H1 (cell line): ENCODE data around the gene PLSCR5. TPM values are rescaled to one million over a fixed set of nuclear protein-coding genes. Genes with fewer than 3 reads are reported as not detected.

Experiments
- CTCF ChIA-PET: fragments of 300-600 bp; sonication (Branson Sonifier 250); formaldehyde crosslinking; loops from one replicate; lab custom pipeline; 2021; ENCODE audit not compliant: partially characterized antibody; lab: Charles Lee
- POLR2A ChIA-PET: fragments of 300-600 bp; sonication (Branson Sonifier 250); formaldehyde crosslinking; loops from one replicate; lab custom pipeline; 2021; ENCODE audit warnings: inconsistent platforms; ENCODE audit not compliant: partially characterized antibody; lab: Charles Lee
- DNase-seq, 2 experiments: peaks; one replicate each; pipeline versions ENCODE4 v3.0.0 to v3.0.0-alpha.2; 2010 to 2022; ENCODE audit warnings: low spot score in 2 of 2, low read depth in 1 of 2, mixed read lengths in 1 of 2
- FAIRE-seq: peaks from 2 replicates; lab custom pipeline; 2011; peaks lifted over from hg19 to GRCh38; lab: Jason Lieb, UNC
- H2AFZ ChIP-seq: 2 replicates; pipeline ENCODE4 v1.8.1; 2012; ENCODE audit warnings: low read length, inconsistent platforms
- H2AK5ac ChIP-seq: 2 replicates; pipeline ENCODE4 v1.6.1; 2013; ENCODE audit warnings: low read depth, low read length
- H2BK120ac ChIP-seq: replicated peaks from 2 replicates; pipeline ENCODE3; 2013; ENCODE audit warnings: low read depth, low read length, inconsistent platforms
- H2BK12ac ChIP-seq: 2 replicates; pipeline ENCODE4 v1.6.1; 2013; ENCODE audit warnings: low read depth, low read length
- H2BK15ac ChIP-seq: 2 replicates; pipeline ENCODE4 v1.6.1; 2013; ENCODE audit warnings: low read length
- H2BK20ac ChIP-seq: 2 replicates; pipeline ENCODE4 v1.6.1; 2013; ENCODE audit warnings: low read length
- H2BK5ac ChIP-seq: 2 replicates; pipeline ENCODE4 v1.6.1; 2013; ENCODE audit warnings: low read depth, low read length
- H3K14ac ChIP-seq: 2 replicates; pipeline ENCODE4 v1.6.1; 2013; ENCODE audit warnings: inconsistent platforms; ENCODE audit not compliant: insufficient read length
- H3K18ac ChIP-seq: 2 replicates; pipeline ENCODE4 v1.6.1; 2013; ENCODE audit warnings: low read length; ENCODE audit errors: extremely low read depth
- H3K23ac ChIP-seq: 2 replicates; pipeline ENCODE4 v1.6.1; 2013; ENCODE audit warnings: inconsistent platforms; ENCODE audit not compliant: insufficient read length
- H3K23me2 ChIP-seq: 2 replicates; pipeline ENCODE4 v1.6.1; 2013; ENCODE audit warnings: low read depth, low read length
- H3K27ac ChIP-seq: 2 replicates; pipeline ENCODE4 v1.6.1; 2011; ENCODE audit warnings: low read depth, low read length, inconsistent platforms
- H3K27me3 ChIP-seq, 4 experiments: replicated peaks in 1 of 4; 1 replicate in 1 of 4; 2 replicates in 3 of 4; pipeline versions ENCODE4 v1.6.1 to v1.8.1; 2011 to 2013; ENCODE audit warnings: low read length in 3 of 4, mild to moderate bottlenecking in 3 of 4, inconsistent platforms in 2 of 4, mixed read lengths in 2 of 4, moderate library complexity in 1 of 4; ENCODE audit not compliant: control insufficient read depth in 3 of 4, insufficient read depth in 3 of 4; ENCODE audit errors: extremely low read depth in 1 of 4
- H3K36me3 ChIP-seq, 4 experiments: 2 replicates each; pipeline versions ENCODE4 v1.6.1 to v1.8.1; 2011 to 2013; ENCODE audit warnings: mild to moderate bottlenecking in 4 of 4, low read length in 3 of 4, moderate library complexity in 2 of 4, control low read depth in 1 of 4, inconsistent platforms in 1 of 4; ENCODE audit not compliant: insufficient read depth in 4 of 4, control insufficient read depth in 2 of 4
- H3K4ac ChIP-seq: replicated peaks from 2 replicates; pipeline ENCODE3; 2013; ENCODE audit warnings: low read length, low read depth, mixed read lengths, inconsistent platforms; ENCODE audit not compliant: insufficient read length
- H3K4me1 ChIP-seq, 4 experiments: replicated peaks in 1 of 4; 1 replicate in 1 of 4; 2 replicates in 3 of 4; pipeline versions ENCODE4 v1.6.1 to v1.8.1; 2011 to 2013; ENCODE audit warnings: low read length in 3 of 4, inconsistent platforms in 2 of 4, mixed read lengths in 1 of 4; ENCODE audit not compliant: insufficient read depth in 4 of 4, control insufficient read depth in 3 of 4
- H3K4me2 ChIP-seq, 2 experiments: 2 replicates each; pipeline versions ENCODE4 v1.6.1 to v1.8.1; 2011 to 2013; ENCODE audit warnings: low read depth in 2 of 2, low read length in 2 of 2, control low read depth in 1 of 2, inconsistent platforms in 1 of 2, mild to moderate bottlenecking in 1 of 2; ENCODE audit not compliant: insufficient read depth in 1 of 2
- H3K4me3 ChIP-seq, 4 experiments: fragments of 200-600, 300-600 bp in 1 of 4; sonication (generic), shearing (Covaris generic), sonication (Bioruptor Twin) in 1 of 4; 2 replicates each; pipeline versions ENCODE4 v1.5.1 to v1.8.1; 2011 to 2016; ENCODE audit warnings: low read length in 4 of 4, low read depth in 3 of 4, control low read depth in 2 of 4, inconsistent platforms in 2 of 4, mild to moderate bottlenecking in 2 of 4, mixed read lengths in 1 of 4, moderate library complexity in 1 of 4; ENCODE audit not compliant: insufficient read depth in 2 of 4; ENCODE audit errors: extremely low read depth in 1 of 4
- H3K56ac ChIP-seq: replicated peaks from 2 replicates; pipeline ENCODE3; 2013; ENCODE audit warnings: low read depth, mild to moderate bottlenecking, mixed read lengths, low read length, inconsistent platforms; ENCODE audit not compliant: insufficient read length
- H3K79me1 ChIP-seq: 2 replicates; pipeline ENCODE4 v1.6.1; 2013; ENCODE audit warnings: low read depth, low read length, control low read depth
- H3K79me2 ChIP-seq, 2 experiments: 2 replicates each; pipeline versions ENCODE4 v1.6.1 to v1.8.1; 2012 to 2013; ENCODE audit warnings: low read length in 2 of 2, mild to moderate bottlenecking in 2 of 2, inconsistent platforms in 1 of 2; ENCODE audit not compliant: insufficient read depth in 2 of 2, control insufficient read depth in 1 of 2
- H3K9ac ChIP-seq, 4 experiments: replicated peaks in 1 of 4; 1 replicate in 1 of 4; 2 replicates in 3 of 4; pipeline versions ENCODE4 v1.6.1 to v1.8.1; 2011 to 2013; ENCODE audit warnings: low read depth in 3 of 4, low read length in 3 of 4, control low read depth in 2 of 4, mild to moderate bottlenecking in 2 of 4, moderate library complexity in 2 of 4, inconsistent platforms in 1 of 4; ENCODE audit errors: extremely low read depth in 1 of 4
- H3K9me3 ChIP-seq, 2 experiments: 2 replicates each; pipeline versions ENCODE4 v1.6.1 to v1.8.1; 2012 to 2013; ENCODE audit warnings: mild to moderate bottlenecking in 2 of 2, moderate library complexity in 2 of 2, control low read depth in 1 of 2, inconsistent platforms in 1 of 2, low read depth in 1 of 2, low read length in 1 of 2, mixed read lengths in 1 of 2; ENCODE audit not compliant: insufficient read depth in 2 of 2
- H4K20me1 ChIP-seq, 2 experiments: replicated peaks in 1 of 2; 2 replicates each; pipeline versions ENCODE3 to v1.8.1; 2011 to 2013; ENCODE audit warnings: inconsistent platforms in 2 of 2, low read length in 2 of 2, mild to moderate bottlenecking in 1 of 2; ENCODE audit not compliant: insufficient read depth in 2 of 2, control insufficient read depth in 1 of 2
- H4K5ac ChIP-seq: 2 replicates; pipeline ENCODE4 v1.6.1; 2013; ENCODE audit warnings: low read length, low read depth, mixed read lengths, inconsistent platforms; ENCODE audit not compliant: insufficient read length
- H4K8ac ChIP-seq: 2 replicates; pipeline ENCODE4 v1.8.0; 2013; ENCODE audit warnings: mild to moderate bottlenecking, moderate library complexity, low read length, inconsistent platforms; ENCODE audit not compliant: insufficient read depth; ENCODE audit errors: extremely low read depth
- H4K91ac ChIP-seq: replicated peaks from 2 replicates; pipeline ENCODE3; 2013; ENCODE audit warnings: low read length, mixed read lengths, inconsistent platforms; ENCODE audit not compliant: insufficient read length
- BACH1 ChIP-seq: IDR thresholded peaks from 2 replicates; pipeline ENCODE4 v1.6.1; 2012; ENCODE audit warnings: low read length, improper control_type of control experiment
- BRCA1 ChIP-seq: IDR thresholded peaks from 2 replicates; pipeline ENCODE4 v1.6.1; 2012; ENCODE audit warnings: low read depth, low read length, improper control_type of control experiment
- CBX5 ChIP-seq: fragments of 300-800, 300-1000 bp; sonication (generic); IDR thresholded peaks from 2 replicates; pipeline ENCODE4 v1.7.1; 2016; ENCODE audit warnings: antibody characterized with exemption, low read length, low read depth
- CEBPB ChIP-seq: IDR thresholded peaks from 2 replicates; pipeline ENCODE4 v1.6.1; 2012; ENCODE audit warnings: low read depth, low read length
- E2F6 ChIP-seq: IDR thresholded peaks from 2 replicates; pipeline ENCODE4 v1.6.1; 2012; ENCODE audit warnings: inconsistent platforms
- EGR1 ChIP-seq: IDR thresholded peaks from 2 replicates; pipeline ENCODE4 v1.6.1; 2011; ENCODE audit warnings: low read depth, low read length, borderline replicate concordance
- EZH2 ChIP-seq: fragments of 200-600 bp; sonication (generic); IDR thresholded peaks from 2 replicates; pipeline ENCODE4 v1.7.1; 2012; ENCODE audit warnings: low read depth, mild to moderate bottlenecking, moderate library complexity, low read length, inconsistent platforms; ENCODE audit not compliant: severe bottlenecking
- PHF8 ChIP-seq: fragments of 200-600 bp; sonication (generic); conservative IDR thresholded peaks from 2 replicates; pipeline ENCODE4 v1.7.1; 2012; ENCODE audit warnings: low read depth, mild to moderate bottlenecking, inconsistent platforms, low read length, moderate library complexity
- RFX5 ChIP-seq: IDR thresholded peaks from 2 replicates; pipeline ENCODE4 v1.6.1; 2011; ENCODE audit warnings: low read depth, low read length, improper control_type of control experiment, borderline replicate concordance
- SP2 ChIP-seq: IDR thresholded peaks from 2 replicates; pipeline ENCODE4 v1.6.1; 2012; ENCODE audit warnings: mild to moderate bottlenecking, low read length, inconsistent platforms
- TEAD4 ChIP-seq: IDR thresholded peaks from 2 replicates; pipeline ENCODE4 v1.6.1; 2012; ENCODE audit warnings: low read depth, low read length, inconsistent platforms, mixed read lengths
- WGBS, 2 experiments: shearing (Covaris generic) in 1 of 2; methylation state at CpG; one replicate each; pipeline versions ENCODE4 v1.1.6 to v1.1.7; 2013 to 2015; ENCODE audit warnings: low lambda C conversion rate in 2 of 2, mixed read lengths in 2 of 2, inconsistent platforms in 1 of 2, low coverage in 1 of 2, missing lambda C conversion rate in 1 of 2; ENCODE audit not compliant: insufficient replicate concordance in 2 of 2, insufficient coverage in 1 of 2, insufficient read length in 1 of 2; ENCODE audit errors: extremely low coverage in 1 of 2, missing lambda C conversion rate in 1 of 2; 5-methylcytosine and 5-hydroxymethylcytosine counted together
- polyA plus RNA-seq, 7 experiments: library from polyadenylated mRNA; depleted of rRNA in 3 of 7; stranded (reverse) in 5 of 7; unstranded in 2 of 7; fragments of >200 nt in 5 of 7; fragments of 200-250 nt in 2 of 7; gene quantifications; 1 replicate in 5 of 7; 2 replicates in 1 of 7; 4 replicates in 1 of 7; pipeline versions ENCODE4 v1.2.1 to v1.2.3, GENCODE V29; 2011 to 2013; ENCODE audit warnings: missing spikeins in 2 of 7, mixed read lengths in 2 of 7
- total RNA-seq: library from RNA; stranded (reverse); fragmentation: NEBNext Ultra II Directional; extraction: Animal tissue kit (Norgen Biotek cat#: 25700); gene quantifications from 2 replicates; pipeline ENCODE4 v1.2.1, GENCODE V29; 2021

Gene PLSCR5
- total and polyA plus RNA-seq, 2 of the 8 experiments (the other 6 are each of a cell fraction or from before 2014, with no cell fraction given) = not detected

GRCh38 chr3:146550743-146551510 is 54.2 kb downstream of the PLSCR5 start:
- no peak overlapping the region for H2BK20ac ChIP-seq
- no peak overlapping the region for H2BK15ac ChIP-seq
- no peaks in the 10 kb centered on the region for H3K36me3 ChIP-seq
- H3K27me3 ChIP-seq = no peaks in the 10 kb centered on the region
- FAIRE-seq = no peak
- no peaks in the 10 kb centered on the region for H4K20me1 ChIP-seq
- H2AFZ ChIP-seq = no peak overlapping the region
- CTCF ChIA-PET = interaction anchor here (0.7 kb wide), 1 partner anchor 90 kb away, joined by 3 read pairs; no protein-coding TSS in a partner anchor
- DNase-seq = no peak
- no peaks in the 10 kb centered on the region for H3K23me2 ChIP-seq
- no peaks in the 10 kb centered on the region for H3K79me2 ChIP-seq
- no peak overlapping the region for H2BK12ac ChIP-seq
- H2AK5ac ChIP-seq = no peak overlapping the region
- no peak overlapping the region for H4K91ac ChIP-seq
- no peak overlapping the region for H2BK120ac ChIP-seq
- H3K23ac ChIP-seq = no peak overlapping the region
- no peak overlapping the region for H3K4ac ChIP-seq
- TF ChIP-seq PHF8 (no peak), RFX5 (no peak), BACH1 (no peak), CBX5 (no peak), CEBPB (no peak), TEAD4 (no peak), BRCA1 (no peak), EGR1 (no peak), EZH2 (no peak), E2F6 (no peak), SP2 (no peak)
- TF ChIP-seq, all 59 proteins: peak for 0
- H3K56ac ChIP-seq = no peak overlapping the region
- H3K18ac ChIP-seq = no peak overlapping the region; the same call in 1 of the 2 replicates
- peaks cover 0 to 11% (median 0%) of the 10 kb centered on the region in 4 experiments; a peak in 2 of 7 replicates for H3K4me1 ChIP-seq
- H3K9me3 ChIP-seq = no peaks in the 10 kb centered on the region
- 77% methylated on average over 5 of the region's 5 CpGs; no CpG with 5 or more reads in 1 of the 2 experiments for WGBS, 2 experiments
- no peak overlapping the region for H2BK5ac ChIP-seq
- no peak overlapping the region for H3K4me2 ChIP-seq
- POLR2A ChIA-PET = interaction anchor here (0.6 kb wide), 1 partner anchor 82 kb away, joined by 3 read pairs; the partner anchor contains the start of gene PLSCR2
- no peak overlapping the region for H3K4me3 ChIP-seq
- no peak overlapping the region for H3K9ac ChIP-seq
- H3K79me1 ChIP-seq = no peaks in the 10 kb centered on the region
- no peak overlapping the region for H3K14ac ChIP-seq
- H4K8ac ChIP-seq = no peak overlapping the region
- H4K5ac ChIP-seq = no peak overlapping the region
- H3K27ac ChIP-seq = no peak overlapping the region
